Hematopoietic multipotent progenitor cell treated with erythropoietin and hydrocortisone succinate and interleukin-3 and kit ligand, for 6 days (in vitro differentiated cells): Measurements from ENCODE around the gene ATP6V0C.

Experiments
- DNase-seq: peaks from one replicate; pipeline ENCODE4 v3.0.0-alpha.2; 2015

ATP6V0C gene

GRCh38 chr16:2512735-2513404, 882 bp upstream of the ATP6V0C start:
- no peak for DNase-seq

- no peak for DNase-seq
Measured at GRCh38 chr16:2514333-2515179, 804 bp downstream of the ATP6V0C start.

- DNase-seq = peak; percentile 58
Measured at GRCh38 chr16:2515180-2515851, 1.6 kb downstream of the ATP6V0C start.

- peak; percentile 74 for DNase-seq
Measured at GRCh38 chr16:2516391-2517240, 2.9 kb downstream of the ATP6V0C start.

- DNase-seq = no peak
Measured at GRCh38 chr16:2517954-2518605, 4.3 kb downstream of the ATP6V0C start.

GRCh38 chr16:2518823-2519710, 5.3 kb downstream of the ATP6V0C start:
- DNase-seq = no peak

- DNase-seq = no peak
Measured at GRCh38 chr16:2519711-2520080, 5.9 kb downstream of the ATP6V0C start.

GRCh38 chr16:2520097-2520783, 6.5 kb downstream of the ATP6V0C start, which contains the start of gene AMDHD2:
AMDHD2 (plus strand) TSS chr16:2520371; CDS start chr16:2520459, 88 bp downstream.
- peak; percentile 95 for DNase-seq

- peak; percentile 68 for DNase-seq
Measured at GRCh38 chr16:2520784-2521531, 7.2 kb downstream of the ATP6V0C start.

- no peak for DNase-seq
Measured at GRCh38 chr16:2523801-2524231, 10.1 kb downstream of the ATP6V0C start.

GRCh38 chr16:2524339-2524938, 10.7 kb downstream of the ATP6V0C start:
- no peak for DNase-seq

- no peak for DNase-seq
Measured at GRCh38 chr16:2526135-2526534, 12.4 kb downstream of the ATP6V0C start.

GRCh38 chr16:2527071-2527783, 13.5 kb downstream of the ATP6V0C start:
- DNase-seq = no peak

- DNase-seq = no peak
Measured at GRCh38 chr16:2527784-2528100, 14.0 kb downstream of the ATP6V0C start.

- DNase-seq = no peak
Measured at GRCh38 chr16:2528161-2529060, 14.7 kb downstream of the ATP6V0C start.

GRCh38 chr16:2529061-2529931, 15.5 kb downstream of the ATP6V0C start:
- peak; percentile 51 for DNase-seq
